NCI-H510A treated with DMSO at 0.1 percent for 48 hours (cell line): Measurements from ENCODE around the gene MYBPC2.

Experiments
- DNase-seq: peaks from one replicate; lab custom pipeline; 2025; lab: John Stamatoyannopoulos, UW

Gene MYBPC2

GRCh38 chr19:50500753-50501151 is 68.1 kb downstream of the MYBPC2 start:
- DNase-seq: no peak

GRCh38 chr19:50501186-50501567 is 68.5 kb downstream of the MYBPC2 start:
- DNase-seq: no peak

- DNase-seq: no peak
Observed at GRCh38 chr19:50501568-50502475, 69.1 kb downstream of the MYBPC2 start.

GRCh38 chr19:50505856-50506611 is 73.3 kb downstream of the MYBPC2 start:
- DNase-seq: no peak

GRCh38 chr19:50506700-50507099 is 74.0 kb downstream of the MYBPC2 start:
- DNase-seq: no peak

GRCh38 chr19:50507376-50507775 is 74.7 kb downstream of the MYBPC2 start:
- no peak for DNase-seq

GRCh38 chr19:50508843-50509190 is 76.1 kb downstream of the MYBPC2 start:
- DNase-seq: no peak

GRCh38 chr19:50509366-50509765 is 76.7 kb downstream of the MYBPC2 start:
- DNase-seq: no peak

GRCh38 chr19:50510121-50510670 is 77.5 kb downstream of the MYBPC2 start:
- DNase-seq: no peak

- no peak for DNase-seq
Observed at GRCh38 chr19:50510700-50511068, 78.0 kb downstream of the MYBPC2 start.

- peak; percentile 34 for DNase-seq
Observed at GRCh38 chr19:50511069-50511822, 78.6 kb downstream of the MYBPC2 start, which contains the start of gene JOSD2. TSS of gene JOSD2 (minus strand) at chr19:50511191. CDS start at chr19:50510431, 760 bp downstream.

GRCh38 chr19:50512112-50512998 is 79.7 kb downstream of the MYBPC2 start:
- DNase-seq: no peak

GRCh38 chr19:50512999-50513745 is 80.5 kb downstream of the MYBPC2 start:
- no peak for DNase-seq

GRCh38 chr19:50513746-50514345 is 81.2 kb downstream of the MYBPC2 start, which contains the start of gene ASPDH:
TSS of gene ASPDH (minus strand) at chr19:50513913. CDS start at chr19:50513823, 90 bp downstream.
- no peak for DNase-seq

- no peak for DNase-seq
Observed at GRCh38 chr19:50514346-50515167, 81.9 kb downstream of the MYBPC2 start.

- no peak for DNase-seq
Observed at GRCh38 chr19:50515168-50515561, 82.5 kb downstream of the MYBPC2 start.
